RWPE1 (cell line): ENCODE data around the gene PDE6D.

Experiments
- CTCF ChIA-PET: fragments of 350-600 bp; sonication (Branson Sonifier 250); formaldehyde crosslinking; extraction: SDS; loops from one replicate; lab custom pipeline; 2021; lab: Yijun Ruan, JAX
- POLR2A ChIA-PET: fragments of 400-600 bp; formaldehyde crosslinking; extraction: SDS; loops from one replicate; lab custom pipeline; 2020; ENCODE audit warnings: antibody characterized with exemption; ENCODE audit not compliant: low non-redundant PET; lab: Yijun Ruan, JAX
- DNase-seq: peaks from one replicate; pipeline ENCODE4 v3.0.0; 2012; ENCODE audit warnings: low spot score
- H3K27ac ChIP-seq: fragments of 450-650 bp; 2 replicates; pipeline ENCODE4 v1.5.1; 2017
- TF ChIP-seq, protein P1 (sequence below): fragments of 450-650 bp; conservative IDR thresholded peaks from 2 replicates; pipeline ENCODE4 v1.5.1; 2017; ENCODE audit warnings: low read depth, mild to moderate bottlenecking

Gene PDE6D

DNA sequence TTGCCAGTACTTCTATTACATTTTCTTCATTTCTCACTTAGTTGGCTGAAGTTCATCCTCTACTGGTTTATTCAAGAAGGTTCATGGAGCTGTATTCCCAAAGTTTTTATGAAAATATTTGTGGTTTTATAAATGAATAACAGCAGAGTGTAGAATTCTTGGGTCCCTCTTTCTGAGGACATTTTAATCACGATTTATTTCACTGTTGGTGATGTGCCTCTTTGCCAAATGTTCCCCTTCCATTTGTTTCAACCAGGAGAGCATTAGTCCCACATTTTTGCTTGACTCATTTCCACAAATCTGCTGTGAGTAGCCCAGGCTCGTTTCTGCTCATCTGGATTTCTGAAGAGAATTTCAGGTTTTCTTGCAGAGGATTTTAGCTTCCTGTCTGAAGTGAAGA is 25.9 kb upstream of the PDE6D start:
- CTCF ChIA-PET: interaction anchor here (0.6 kb wide), 1 partner anchor 11 kb away, joined by 3 read pairs; no protein-coding TSS in a partner anchor
- H3K27ac ChIP-seq: no peak overlapping the region
- POLR2A ChIA-PET: no interaction called here
- TF ChIP-seq, protein P1, sequence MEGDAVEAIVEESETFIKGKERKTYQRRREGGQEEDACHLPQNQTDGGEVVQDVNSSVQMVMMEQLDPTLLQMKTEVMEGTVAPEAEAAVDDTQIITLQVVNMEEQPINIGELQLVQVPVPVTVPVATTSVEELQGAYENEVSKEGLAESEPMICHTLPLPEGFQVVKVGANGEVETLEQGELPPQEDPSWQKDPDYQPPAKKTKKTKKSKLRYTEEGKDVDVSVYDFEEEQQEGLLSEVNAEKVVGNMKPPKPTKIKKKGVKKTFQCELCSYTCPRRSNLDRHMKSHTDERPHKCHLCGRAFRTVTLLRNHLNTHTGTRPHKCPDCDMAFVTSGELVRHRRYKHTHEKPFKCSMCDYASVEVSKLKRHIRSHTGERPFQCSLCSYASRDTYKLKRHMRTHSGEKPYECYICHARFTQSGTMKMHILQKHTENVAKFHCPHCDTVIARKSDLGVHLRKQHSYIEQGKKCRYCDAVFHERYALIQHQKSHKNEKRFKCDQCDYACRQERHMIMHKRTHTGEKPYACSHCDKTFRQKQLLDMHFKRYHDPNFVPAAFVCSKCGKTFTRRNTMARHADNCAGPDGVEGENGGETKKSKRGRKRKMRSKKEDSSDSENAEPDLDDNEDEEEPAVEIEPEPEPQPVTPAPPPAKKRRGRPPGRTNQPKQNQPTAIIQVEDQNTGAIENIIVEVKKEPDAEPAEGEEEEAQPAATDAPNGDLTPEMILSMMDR: no peak
- no peak for DNase-seq

DNA sequence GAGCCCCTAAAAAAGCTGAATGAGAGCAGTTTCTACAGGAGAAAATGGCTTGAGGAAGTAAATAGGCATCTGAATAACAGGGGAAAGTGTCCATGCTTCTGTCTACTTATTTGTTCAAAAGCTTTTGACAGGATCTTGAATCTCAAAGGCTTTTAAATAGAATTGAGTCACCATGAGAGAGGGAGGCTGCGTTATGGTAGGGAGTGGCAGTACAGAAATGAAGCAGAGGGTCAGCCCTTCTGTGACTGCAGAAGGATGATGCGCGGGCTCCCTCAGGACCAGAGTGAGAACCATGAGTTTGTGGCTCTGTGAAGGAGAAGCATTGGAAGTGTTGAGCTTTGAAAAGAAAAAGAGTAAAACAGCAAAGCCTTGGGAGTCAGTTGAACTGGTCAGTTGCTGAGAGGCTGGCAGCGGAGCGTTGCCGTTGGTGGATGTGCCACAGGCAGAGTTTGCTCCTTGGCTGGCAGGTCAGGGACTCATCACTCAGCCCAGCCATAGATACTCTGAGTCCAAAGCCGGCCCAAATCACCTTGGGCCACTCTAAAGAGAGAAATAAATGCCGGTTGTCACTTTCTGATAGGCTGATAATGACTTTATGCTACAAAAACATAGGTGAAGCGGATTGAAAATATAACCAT is 22.5 kb upstream of the PDE6D start:
- POLR2A ChIA-PET: no interaction called here
- TF ChIP-seq, protein P1: no peak
- H3K27ac ChIP-seq: no peak overlapping the region
- CTCF ChIA-PET: no interaction called here
- no peak for DNase-seq

DNA sequence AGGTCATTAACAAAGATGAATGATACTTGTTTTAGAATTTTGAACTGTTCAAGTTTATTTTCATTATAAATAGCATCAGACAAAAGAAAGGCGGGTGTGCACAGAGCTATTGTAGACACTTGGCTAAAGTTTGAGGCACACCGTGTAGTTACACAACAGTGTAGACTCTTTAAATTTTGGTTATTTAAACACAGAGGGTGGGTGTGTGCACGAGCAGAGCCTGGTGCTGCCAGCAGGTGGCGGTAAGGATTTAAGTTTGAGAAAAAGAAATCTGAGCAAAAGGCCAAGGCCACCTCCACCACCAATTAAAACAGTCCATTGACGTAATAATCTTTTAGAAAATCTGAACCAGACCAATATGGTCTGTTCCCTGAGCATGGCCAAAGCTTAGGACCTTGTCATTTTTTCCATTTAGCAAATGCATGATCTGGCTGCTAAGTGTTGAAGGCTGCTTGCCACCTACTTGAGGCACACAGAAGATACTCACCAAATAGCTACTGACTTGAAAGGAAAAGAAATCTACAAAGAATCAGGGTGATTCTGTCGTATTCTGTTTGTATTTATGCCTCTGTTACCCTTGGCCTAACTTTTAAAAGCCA is 19.5 kb upstream of the PDE6D start:
- POLR2A ChIA-PET: no interaction called here
- H3K27ac ChIP-seq: no peak overlapping the region
- DNase-seq: no peak
- TF ChIP-seq, protein P1: peak; percentile 72
- CTCF ChIA-PET: interaction anchor here (0.6 kb wide), 2 partner anchors 70 to 830 kb away, joined by 3 read pairs; no protein-coding TSS in a partner anchor

DNA sequence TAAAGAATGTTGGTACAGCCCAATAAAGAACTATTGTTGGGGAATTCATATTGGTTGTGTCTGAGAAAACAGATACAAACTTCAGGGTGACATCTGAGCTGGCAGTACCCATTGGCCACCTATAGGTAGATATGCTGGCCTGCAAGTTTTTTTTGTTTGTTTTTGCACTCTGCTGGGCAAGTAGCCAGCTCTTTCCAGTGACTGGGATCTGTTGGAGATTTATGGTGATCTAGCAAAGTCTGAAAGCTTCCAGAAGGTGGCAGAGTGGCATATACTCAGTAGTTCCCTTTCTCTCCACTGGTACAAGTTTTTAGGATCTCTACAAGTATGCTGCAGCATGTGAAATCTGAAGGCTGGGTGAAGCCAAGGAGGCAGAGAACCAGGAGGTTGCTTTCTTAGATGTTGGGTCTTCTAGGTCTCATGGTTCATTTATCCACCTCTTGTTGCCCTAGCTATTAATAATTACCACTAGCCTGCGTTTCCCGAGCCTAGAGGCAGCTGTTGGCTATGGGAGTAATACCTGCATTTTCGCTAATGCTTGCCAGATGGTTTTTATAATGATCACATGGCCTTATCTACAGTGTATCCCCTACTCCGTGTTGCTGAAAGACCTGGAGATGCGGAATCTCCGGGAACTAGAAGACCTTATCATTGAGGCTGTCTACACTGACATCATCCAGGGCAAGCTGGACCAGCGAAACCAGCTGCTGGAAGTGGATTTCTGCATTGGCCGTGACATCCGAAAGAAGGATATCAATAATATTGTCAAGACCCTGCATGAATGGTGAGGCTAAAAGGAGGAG is 14.6 kb upstream of the PDE6D start:
- CTCF ChIA-PET: interaction anchor here (0.5 to 1.9 kb wide), 7 partner anchors 10 to 1787 kb away, joined by 3 to 9 read pairs (median 3); partner anchors contain the start of gene COPS7B
- POLR2A ChIA-PET: no interaction called here
- TF ChIP-seq, protein P1: peak; percentile 16; the same call in 1 of the 2 replicates
- DNase-seq: peak; percentile 62
- no peak overlapping the region for H3K27ac ChIP-seq

DNA sequence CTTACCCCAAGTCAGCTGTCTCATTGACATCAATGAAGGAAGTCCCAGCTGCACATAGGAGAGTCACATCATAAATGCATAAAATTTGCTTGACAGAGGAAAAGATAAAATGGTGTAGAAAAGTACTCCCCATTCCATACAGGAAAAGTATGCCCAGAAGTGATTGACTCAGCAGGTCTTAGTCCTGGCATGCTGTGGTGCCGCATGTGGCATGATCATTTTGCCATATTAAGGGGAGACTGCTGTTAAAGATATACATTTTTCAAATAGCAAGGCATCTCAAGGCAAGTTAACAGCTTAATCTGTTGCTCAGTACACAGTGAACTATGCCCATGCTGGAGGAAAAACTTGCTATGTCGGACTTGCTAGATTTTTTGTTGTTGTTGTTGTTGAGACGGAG is 13.3 kb upstream of the PDE6D start:
- TF ChIP-seq, protein P1: no peak
- DNase-seq: no peak
- CTCF ChIA-PET: interaction anchor here (1.3 to 1.9 kb wide), 2 partner anchors 9 to 80 kb away, joined by 3 to 9 read pairs; partner anchors contain the start of gene COPS7B
- POLR2A ChIA-PET: no interaction called here
- peak overlapping the region; percentile 53 for H3K27ac ChIP-seq

DNA sequence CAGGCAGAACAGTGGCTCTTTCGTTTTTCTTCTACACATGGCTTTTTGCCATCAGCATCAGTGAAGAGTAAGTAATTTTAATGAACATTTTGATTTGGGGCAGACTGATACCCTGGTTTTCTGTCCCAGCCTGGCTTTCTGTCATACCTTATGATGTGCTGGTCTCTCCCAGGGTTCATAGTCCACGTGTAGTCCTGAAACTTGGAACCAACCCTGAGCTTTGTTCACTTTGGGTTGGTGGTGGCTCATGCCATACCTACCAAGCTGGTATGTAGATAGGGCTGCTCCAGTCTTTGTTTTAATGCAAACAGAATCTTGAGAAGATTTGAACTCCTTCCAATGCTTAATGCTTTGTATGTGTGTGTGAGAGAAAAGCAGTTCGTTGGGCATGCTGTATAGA is 10.0 kb upstream of the PDE6D start:
- TF ChIP-seq, protein P1: no peak
- ChIA-PET CTCF (no interaction called here), POLR2A (no interaction called here)
- no peak for DNase-seq
- no peak overlapping the region for H3K27ac ChIP-seq
